Testis (tissue), 2 donors: ENCODE data around the gene ANKRD13C.

Experiments used
- CTCF ChIP-seq, 3 experiments: fragments of 450-650 bp in 2 of 3; fragments of 200-600 bp in 1 of 3; sonication (generic) in 1 of 3; IDR thresholded peaks; one replicate each; pipeline ENCODE4 v1.5.1; 2016 to 2019; ENCODE audit warnings: antibody characterized with exemption in 3 of 3, mild to moderate bottlenecking in 2 of 3, moderate library complexity in 1 of 3
- POLR2A ChIP-seq: fragments of 450-650 bp; IDR thresholded peaks from one replicate; pipeline ENCODE4 v1.6.1; 2017; ENCODE audit warnings: antibody characterized with exemption, mild to moderate bottlenecking, moderate library complexity

- TF ChIP-seq CTCF (IDR thresholded peaks at IDR 0.05) (no peak), POLR2A (no peak)
These were observed 38.1 kb upstream of the ANKRD13C start for GRCh38 chr1:70392626-70393025.
